SW480 (cell line): ENCODE data around the gene RER1.

Experiments
- DNase-seq: peaks from one replicate; pipeline ENCODE4 v3.0.0-alpha.2; 2016; ENCODE audit warnings: low spot score

RER1 gene

DNA sequence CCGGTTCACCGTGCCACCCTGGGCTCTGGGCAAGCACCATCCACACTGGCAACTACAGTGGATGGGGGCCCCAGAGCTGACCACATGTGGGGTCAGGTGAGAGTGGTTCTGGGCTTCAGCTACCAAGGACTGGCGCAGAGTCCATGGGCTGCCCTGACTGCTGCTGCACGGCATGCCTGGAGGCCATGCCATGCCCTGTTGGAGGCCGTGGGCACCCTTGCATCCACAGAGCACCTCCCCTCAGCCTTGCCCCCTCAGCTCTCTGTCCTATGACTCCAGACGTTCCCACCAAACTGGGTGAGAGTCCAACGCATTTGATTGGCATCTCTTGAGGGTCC lies 15.7 kb upstream of the RER1 start:
- no peak for DNase-seq

DNA sequence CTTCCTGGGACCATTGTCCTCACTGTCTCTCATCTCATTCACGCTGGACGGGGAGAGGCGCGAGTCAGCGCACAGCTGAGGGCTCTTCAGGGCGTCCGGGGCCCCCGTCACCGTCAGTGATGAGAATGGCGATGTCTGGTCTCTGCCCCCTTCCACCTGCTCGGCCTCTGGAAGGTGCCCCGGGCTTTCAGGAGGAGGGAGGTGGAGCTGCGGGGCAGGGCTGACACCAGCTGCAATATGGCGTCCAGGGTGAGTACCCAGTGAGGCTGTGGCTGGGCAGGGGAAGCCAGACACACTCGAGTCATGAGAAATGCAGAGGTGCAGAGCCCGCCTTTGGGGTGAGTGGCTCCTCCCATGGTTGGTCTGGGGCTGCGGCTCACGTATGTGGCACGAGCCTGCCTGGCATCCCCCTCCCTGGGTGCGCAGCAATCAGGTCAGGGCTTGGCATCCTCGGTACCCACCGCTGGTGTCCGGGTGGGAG lies 15.3 kb upstream of the RER1 start:
- no peak for DNase-seq

DNA sequence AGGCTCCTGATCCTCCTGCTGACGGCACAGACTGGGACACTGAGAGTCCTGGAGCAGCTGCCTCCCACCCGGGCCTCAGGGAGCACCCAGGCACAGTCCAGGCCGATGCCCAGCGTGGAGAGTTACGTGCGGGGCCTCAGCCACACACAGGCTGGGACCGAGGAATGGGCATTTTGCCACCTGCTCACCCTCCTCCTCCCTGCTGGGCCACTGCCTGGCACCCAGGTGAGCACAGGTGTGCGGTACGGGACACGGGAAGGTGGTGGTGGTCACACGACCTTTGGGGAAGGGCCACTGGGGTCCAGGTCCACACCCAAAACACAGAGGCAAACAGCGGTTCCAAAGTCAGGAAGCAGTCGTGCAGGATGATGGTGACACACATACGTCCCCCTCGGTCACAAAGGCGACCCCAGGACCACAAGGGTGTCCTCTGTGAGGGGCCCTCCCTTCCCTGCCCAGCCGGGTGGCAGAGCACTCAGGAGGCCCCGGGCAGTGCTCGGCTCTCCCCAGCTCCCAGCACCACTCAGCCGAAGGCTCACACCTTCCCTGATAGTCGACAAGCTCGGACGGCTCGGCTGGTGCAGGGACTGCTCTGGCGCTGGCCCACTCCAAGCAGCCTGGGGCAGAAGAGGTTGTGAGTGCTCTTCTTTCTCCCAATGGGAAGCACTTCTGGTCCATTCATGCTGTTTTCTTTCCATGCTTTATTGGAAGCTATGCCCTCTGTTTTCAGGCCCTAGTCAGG lies 14.5 kb upstream of the RER1 start:
- no peak for DNase-seq

DNA sequence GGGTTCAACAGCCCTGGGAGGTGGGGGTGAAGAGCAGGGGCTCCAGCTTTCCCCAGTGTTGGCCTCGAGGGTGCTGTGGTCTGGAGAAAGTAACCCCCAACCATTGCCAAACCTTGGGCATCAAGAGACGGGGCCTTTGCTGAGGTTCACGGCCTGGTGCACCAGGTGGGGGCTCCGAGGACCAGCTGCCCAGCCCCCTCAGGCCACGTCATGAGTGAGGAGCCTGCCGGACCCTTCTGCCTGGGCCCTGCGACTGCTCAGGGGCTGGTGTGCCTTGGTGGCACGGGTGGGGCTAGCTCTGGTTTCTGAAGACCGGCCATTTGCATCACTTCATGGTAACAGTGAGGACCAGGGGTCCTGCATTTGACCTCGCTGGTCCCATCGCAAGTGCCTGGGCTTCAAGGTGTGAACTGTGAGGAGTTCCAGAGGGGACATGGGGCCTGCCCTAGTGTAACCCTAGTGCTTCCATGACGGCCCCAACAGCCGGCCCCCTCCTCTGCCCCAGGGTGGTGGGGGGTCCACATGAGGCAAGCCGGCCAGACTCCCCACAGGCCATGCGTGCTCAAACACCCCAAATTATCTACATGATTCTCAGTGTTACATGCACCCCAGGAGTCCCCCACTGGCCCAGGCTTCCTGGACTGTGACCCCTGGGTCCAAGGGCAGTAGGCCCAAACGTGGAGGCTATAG lies 13.7 kb upstream of the RER1 start:
- DNase-seq, result no peak

DNA sequence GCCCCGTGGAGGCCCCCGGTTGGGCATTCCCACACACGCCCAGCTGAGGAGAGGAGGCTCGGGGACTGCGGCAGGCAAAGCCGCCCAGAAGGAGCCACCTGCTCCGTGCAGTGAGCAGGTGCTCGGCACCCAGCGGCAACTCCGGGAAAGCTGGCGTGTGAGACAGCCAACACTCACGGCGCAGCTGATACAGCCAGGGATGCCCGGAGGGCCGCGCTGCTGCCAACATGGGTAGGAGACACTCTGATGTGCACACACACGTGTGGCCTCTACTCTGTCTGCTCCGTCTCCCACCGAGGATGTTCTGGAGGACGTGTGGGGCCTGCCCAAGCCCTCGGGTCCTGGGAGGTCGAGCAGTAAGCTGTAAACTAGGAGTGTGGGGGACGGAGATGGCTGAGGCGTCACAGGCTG lies 13.2 kb upstream of the RER1 start:
- no peak for DNase-seq

DNA sequence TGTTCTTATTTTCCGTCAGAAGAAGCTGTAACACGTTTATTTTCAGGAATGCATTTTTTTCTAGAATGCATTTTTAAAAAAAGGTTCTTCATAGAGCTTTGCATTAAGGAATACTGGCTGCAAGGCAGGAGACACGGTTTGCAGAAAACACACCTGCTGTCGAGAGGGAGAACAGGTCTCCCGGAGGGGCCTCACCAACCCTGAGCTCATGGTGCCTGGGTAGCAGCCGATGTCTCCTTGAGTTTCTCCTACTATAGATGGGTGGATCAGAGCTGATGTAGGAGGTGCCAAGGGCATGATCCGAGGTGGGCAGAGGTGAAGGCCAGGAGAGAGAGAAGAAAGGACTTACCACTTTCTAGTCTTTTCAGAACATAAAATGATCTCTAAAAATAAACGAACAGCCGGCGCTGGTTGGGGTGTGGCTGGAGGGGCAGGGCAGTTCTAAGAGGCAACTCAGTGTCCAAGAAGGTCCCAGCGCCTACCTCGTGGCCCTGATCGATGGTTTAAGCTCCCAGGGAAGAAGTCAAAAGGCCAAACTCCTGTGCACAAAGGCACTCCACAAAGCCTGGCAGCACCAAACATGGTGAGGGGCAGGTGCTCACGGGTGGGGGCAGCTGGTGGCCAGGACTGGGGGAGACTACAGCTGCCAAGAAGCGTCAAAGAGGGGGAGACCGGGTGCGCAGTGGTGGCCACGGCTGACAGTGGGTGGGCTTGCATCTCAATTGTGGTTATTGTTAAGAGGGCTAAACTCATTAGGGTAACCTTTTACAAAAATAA lies 12.5 kb upstream of the RER1 start:
- no peak for DNase-seq

DNA sequence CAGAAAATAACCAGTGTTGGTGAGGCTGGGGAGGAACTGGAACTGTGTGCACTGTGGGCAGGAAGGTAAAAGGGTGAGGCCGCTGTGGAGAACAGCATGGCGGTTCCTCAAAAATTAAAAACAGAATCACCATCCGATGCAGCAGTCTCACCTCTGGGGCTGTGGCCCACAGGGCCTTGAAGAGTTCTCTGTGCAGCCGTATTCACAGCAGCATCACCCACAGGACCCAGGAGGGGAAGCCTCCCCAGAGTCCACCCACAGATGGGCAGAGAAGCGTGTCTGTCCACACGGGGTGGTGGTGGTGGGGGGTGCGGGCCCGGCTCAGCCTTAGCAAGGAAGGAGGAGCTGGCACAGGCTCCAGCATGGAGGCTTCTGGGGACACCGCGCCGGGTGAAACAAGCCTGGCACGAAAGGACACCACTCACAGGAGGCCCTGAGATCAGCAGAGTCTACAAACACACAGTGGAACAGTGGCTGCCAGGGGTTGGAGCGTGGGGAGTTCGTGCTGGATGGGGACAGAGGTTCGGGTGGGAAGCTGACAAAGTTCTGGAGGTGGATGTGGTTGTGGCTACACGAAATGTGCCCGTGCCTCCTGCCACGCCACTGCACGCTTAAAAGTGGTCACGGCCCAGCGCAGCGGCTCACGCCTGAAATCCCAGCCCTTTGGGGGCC lies 11.8 kb upstream of the RER1 start:
- no peak for DNase-seq

DNA sequence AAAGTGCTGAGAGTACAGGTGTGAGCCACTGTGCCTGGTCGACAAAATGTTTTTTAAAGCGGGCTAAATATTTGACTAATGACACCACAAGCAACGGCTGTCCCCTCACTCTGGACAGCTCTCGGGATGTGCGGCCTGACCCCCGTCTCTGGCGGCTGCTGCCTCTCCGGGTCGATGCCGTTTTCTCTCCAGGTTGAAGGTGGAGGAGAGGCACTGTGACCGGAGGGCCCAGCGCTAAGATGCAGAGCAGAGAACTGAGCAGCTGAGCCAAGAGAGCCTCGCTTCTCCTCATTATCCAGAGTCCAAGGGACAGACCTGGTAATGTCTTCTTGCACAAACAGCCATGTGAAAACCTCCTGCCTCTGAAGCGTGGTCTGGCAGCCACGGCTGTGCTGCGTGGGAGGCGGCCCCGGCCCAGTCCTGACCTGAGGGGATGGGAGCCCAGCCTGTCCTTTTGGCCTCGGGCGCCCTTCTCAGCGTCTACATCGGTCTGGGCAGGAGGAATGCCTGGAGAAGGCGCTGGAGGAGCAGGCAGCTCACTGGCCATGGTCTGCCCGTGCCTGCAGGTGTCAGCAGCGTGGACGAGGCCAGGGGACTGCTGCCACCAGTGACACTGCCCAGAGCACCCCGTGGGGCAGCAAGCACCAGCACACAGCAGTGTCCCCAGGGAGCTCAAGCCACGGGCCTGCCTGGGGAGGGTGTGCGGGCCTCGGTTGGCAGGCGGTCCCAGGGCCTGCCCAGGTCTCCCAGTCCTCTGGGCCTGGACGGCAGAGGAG lies 10.6 kb upstream of the RER1 start:
- no peak for DNase-seq

DNA sequence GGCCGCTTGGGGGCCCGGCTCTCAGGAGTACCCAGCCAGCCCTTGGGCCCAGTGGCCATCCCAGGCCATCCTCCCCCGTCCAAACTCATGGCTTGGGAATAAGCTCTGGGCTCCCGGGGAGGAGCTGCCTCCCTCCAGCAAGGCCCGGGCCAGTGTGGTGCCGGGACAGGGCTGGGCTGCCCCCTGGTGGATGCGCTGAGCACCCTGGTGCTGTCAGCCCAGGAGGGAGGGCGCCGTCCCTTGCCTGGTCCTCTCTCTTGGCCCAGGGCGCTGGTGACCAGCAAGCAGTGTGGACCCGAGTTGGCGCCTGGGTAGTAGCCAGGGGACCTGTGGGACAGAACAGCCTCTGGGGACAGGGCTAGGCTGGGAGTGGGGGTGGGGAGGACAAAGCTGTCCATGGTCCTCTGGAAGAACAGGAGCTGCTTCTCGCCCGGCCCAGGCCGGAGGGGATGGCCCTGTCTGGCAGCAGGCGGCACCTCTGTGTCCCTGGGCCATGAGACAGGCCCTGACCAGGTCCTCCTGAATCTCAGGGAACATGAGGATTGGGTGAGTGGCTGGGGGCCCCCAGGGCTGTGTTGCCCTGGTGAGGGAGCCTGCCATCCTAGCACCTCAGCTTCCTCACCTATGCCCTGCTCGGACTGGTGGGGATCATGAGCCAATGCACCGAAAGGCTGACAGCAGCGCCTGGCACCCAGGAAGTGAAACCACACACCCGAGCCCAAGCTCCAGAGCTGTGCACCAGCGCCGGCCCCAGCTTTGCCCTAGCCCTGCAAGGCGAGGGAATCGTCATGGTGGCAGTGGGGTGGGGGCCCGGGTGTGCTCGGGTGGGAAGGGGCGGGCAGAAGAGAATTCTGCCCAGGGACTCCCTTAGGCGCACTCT lies 9.7 kb upstream of the RER1 start:
- DNase-seq, result peak; percentile 62

DNA sequence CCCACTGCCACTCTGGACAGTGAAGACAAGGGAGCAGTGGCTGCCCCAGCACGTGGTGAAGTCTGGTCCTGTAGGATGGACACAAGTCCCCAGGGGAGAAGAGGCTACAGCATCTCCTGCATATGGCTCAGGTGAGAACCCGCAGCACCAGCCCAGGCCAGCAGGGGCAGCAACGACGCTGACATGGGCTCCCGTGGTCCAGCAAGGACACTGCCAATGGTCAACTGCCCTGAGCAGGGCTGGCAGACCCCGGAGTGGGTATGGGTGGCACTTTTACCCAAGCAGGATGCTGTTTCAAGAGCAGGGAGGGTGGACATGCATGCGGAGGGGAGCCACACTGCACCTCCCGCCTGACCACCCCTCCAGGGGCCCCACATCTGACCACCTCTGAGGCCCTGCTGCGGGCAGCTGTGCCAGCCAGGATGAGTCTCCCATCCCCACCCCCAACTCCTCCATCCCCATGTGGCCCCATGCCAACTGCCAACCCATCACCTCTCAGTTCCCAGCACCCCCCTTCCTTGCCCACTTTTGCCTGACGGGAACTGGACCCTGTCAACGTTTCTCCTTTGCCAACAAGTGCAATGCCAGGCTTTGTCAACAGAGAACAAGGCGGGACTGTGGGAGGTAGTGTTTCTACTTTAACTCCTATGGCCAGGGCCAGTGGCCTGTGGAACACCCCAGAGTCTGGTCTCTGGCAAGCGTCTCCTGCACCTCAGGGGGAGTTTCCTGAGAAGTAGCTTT lies 8.8 kb upstream of the RER1 start:
- DNase-seq, result peak; percentile 35

DNA sequence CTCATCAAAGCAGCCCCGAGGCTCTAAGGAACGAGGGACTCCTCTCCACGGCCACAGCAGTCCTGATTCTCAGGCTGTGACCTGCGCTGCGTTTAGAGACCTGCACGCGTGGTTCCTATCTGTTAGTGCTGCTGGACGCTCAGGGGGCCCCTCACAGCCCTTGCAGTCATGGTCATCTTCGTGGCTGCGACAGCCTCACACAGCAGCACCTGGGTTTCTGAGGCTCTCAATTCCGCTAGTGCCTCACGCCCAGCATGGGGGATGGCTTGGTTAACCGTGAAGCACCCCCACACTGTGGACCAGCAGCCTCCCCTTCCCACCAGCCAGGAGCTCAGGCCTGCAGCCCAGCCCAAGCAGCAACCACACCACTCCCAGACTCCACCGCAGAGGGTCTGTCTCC lies 8.1 kb upstream of the RER1 start:
- DNase-seq, result no peak

DNA sequence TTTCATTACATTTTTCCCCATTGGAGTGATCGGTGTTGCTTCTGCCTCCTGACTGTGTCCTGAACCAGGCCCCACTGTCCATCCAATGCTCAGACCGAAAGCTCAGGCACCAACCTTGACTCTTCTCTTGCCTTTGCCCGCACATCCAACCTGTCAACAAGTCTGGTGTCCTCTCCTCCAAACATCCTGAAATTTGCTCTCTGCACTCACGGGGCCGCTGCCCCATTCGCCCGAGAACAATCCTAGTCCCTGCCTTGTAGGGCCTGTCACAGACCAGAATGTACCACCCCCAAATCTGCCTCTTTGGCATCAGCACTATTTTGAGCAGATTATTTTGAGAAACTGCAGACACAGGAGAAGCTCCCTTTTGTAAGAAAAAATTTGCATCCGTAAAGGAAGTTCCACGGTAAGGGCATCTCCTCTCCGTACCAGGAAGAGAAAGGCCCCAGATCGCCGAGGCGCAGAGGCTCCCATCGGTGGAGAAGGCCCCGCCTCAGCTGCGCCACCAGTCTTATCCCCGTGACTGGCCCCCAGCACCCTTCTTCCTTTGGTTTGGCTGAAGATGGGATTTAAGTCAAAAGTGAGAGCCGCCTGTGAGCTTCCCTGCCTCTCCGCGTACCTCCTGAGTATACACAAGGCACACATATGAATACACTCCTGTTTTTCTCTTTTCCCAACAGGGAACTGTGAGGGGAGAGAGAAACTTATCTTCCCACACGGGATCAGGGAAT lies 7.3 kb upstream of the RER1 start:
- no peak for DNase-seq

DNA sequence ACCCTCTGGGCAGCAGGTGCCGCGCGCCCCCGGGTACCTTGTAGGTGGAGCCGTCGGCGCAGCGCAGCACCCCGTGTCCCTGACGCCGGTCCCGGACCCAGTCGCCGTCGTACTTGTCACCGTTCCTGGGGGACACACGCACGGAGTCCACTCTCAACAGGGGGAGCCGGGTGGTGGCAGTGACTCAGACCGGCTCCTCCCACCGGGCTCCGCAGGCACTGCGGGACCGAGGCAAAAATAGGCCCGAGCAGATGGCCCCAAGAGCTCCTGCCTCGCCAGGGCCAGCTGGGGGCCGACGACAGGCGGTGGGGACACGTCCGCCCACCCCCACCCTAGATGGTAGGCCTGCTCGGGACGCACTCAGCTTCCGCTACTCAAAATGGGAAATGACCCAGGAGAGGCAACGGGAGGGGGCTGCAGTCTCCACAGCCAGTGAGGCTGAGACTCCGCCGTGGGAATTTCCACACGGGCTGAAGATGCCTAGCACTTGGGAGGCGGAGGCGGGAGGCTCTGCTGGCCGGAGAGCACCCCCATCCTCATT lies 6.6 kb upstream of the RER1 start:
- DNase-seq, result no peak

DNA sequence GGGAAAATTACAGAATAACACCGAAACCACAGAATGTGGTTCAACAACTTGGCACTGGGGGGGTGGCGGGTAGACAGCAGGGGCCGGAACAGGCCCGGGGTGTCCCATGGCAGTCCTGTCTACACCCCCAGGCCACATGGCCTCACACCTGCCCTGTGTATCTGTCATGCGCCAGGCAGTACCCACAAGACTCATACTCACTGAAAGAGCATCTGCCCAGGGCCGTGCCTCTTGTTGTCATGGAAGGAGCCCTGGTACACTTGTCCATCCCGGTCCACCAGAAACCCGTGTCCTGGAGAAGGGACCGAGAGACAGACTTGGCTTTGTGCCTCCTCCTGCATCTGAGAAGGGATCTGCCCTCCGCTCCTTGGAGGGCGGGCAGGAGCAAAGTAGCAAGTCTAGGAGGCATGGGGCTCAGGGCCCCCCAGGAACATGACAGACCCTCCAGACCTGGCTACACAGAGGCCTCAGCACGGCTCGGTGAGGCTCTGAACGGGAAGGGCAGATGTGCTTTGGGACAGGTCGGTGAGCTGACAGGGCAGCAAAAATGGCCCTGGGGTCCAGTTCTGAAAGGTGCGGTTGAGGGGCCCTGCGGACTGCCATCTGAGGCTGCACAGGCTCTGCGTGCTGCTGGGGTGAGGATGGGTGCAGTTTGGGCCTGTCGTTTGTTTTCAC lies 5.9 kb upstream of the RER1 start:
- DNase-seq, result no peak

DNA sequence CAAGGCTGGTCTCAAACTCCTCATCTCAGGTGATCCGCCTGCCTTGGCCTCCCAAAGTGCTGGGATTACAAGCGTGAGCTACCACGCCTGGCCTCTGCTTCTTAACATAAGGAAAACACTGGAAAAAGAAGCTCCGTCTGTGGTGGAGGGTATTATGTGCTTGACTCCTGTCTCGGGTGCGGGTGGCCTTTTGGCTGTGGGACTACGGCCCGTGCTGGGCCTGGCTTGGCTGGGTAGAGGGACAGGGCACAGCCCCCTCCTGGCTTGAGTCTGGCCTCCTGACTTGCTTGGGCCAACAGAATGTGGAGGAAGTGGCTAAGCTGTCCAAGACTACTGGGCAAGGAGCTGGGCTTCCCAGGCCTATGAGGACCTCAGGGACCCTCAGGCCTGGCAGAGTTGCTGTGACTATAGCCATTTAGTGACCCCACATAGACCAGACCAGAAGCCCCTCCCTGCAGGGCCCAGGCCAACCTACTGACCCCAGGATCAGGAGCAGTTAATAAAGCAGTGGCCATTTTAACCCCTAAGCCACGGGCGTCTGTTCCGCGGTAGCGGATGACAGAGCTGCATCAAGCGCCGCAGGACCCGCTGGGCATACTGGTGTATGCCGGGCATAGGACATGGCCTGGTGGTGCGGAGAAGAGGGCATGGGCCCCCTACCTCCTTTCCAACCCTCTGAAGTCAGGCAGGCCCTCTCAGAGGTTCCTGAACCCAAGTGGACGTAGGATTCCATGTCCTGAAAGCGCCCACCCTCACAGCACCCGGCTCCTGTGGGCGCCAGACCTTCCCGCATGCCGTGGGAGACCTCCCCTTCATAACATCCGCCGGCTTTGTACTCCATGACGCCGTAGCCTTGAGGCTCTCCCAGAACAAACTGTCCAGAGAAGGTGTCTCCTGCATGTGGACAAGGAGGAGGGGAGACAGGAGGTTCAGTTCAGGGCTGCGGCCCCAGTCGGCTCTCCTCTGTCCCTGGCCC lies 4.7 kb upstream of the RER1 start:
- no peak for DNase-seq

DNA sequence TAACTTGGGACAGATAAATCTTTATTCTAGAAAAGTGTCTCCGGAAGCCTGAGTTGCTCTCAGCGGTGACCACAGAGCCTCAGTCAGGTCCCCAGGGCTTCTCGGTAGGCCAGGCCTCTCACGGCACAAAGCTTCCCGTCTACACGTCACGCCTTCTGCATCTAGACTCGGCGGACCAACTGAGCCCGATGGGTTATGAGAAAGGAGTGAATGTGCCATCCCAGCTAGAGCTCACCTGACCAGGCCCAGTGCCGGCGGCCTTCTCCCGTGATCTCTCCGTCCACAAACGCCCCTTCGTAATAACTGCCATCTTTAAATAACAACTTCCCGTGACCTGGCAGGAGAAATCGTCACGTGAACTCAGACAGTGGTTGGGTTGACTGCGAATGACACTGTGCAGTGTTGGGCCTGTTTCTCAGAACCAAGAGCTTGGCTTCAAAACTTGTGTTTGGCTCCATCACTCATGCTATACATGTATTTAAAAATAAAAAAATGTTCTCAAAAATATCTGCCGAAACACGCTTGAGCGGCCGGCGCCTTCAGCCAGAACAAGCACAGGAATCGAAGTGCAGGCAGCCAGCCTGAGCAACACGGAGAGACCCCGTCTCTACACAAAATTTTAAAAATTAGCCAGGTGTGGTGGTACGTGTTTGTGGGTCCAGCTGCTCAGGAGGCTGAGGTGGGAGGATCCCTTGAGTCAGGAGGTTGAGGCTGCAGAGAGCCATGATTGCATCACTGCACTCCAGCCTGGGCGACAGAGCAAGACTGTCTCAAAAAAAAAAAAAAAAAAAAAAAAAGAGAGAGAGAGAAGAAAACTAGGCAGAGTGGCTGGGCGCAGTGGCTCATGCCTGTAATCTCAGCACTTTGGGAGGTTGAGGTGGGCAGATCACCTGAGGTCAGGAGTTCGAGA lies 3.4 kb upstream of the RER1 start:
- no peak for DNase-seq
